Fibroblast of skin of left quadriceps (primary cell): Measurements from ENCODE around the gene SEMA4D.

ENCODE experiments used
- DNase-seq, 2 experiments: peaks; one replicate each; pipeline ENCODE4 v3.0.0-alpha.2; 2013; ENCODE audit warnings: low read depth in 2 of 2

SEMA4D gene

DNA sequence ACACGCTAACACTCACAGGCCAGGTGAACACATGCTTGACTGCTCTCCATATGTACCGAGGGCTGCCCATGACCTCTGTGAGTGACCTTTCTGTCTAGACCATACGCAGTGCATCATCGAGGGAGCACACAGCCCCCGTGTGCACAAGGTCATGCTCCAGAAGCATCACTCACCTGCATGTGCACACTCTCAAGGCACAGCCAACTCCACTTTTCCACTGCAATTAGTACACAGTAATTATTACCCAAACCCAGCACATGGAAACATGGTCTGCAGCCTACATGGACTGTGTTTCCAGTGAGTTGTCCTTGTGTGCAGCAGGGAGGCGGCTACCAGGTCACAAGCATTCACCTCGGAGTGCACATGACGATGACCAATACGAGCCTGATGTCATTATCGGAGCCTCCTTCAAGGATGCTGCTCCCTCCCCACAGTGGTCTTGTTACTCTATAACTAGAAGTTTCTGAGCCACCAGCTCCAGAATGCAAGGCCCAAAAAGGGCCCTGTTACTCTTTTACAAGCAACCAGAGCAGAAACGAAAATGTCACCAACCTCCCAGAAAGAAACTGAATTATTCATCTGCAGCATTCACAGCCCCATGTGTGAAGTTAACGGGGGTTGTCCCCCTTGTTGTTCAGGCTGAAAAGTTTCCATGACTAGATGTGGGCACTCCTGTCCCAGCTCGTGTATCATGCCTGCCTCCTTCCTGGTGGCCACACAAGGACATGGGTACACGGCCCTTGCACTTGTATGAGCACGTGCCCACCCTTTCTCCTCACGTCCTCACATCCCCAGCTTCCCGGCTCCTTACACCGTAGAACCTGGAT lies 31.2 kb downstream of the SEMA4D start:
- DNase-seq, result no peak

DNA sequence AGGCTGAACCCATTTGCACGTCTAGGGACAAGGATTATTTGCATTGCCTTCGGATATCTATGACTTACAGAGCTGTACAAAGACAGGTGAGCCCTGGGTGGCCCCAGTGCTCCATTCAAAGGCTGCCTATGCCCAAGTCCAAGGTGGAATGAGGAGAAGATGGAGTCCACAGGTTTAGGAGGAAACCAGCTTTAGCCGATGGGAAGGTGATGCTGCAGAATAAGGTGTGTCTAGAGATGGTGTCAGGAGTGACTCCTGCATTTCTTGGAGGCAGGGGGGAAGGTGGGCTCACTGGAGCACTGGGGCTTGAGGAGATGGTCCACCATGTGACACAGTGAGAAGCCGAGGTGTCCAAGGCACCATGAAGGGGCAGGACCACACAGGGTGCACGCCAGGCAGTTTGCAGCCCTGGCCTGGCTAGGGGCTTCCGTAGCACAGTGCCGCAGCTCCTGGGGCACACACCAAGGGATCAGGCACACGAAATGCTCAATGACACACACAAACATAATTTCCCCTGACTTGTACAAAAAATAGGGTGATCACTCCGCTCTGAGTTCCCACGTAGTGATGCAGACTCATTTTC lies 32.1 kb downstream of the SEMA4D start:
- DNase-seq, result no peak

DNA sequence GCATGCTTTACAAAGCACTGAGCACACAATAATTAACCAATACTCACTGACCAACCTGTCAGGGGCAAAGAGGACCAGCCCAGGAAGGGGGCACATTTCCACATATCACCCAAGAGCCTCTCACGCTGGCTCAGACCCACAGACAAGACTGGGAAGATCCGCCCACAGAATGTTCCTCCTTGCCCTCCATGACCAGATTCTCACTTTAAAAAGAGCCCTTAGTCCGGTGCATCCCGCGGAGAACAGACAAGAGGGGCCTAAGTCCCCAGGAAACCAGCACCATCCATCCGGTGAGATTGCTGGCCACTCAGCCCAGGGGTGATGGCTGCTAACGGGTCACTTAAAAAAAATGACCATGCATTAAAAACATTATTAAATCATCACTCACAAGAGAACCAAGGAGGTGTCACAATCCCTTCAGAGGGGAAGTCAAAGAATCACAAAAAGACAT lies 32.9 kb downstream of the SEMA4D start:
- no peak for DNase-seq

DNA sequence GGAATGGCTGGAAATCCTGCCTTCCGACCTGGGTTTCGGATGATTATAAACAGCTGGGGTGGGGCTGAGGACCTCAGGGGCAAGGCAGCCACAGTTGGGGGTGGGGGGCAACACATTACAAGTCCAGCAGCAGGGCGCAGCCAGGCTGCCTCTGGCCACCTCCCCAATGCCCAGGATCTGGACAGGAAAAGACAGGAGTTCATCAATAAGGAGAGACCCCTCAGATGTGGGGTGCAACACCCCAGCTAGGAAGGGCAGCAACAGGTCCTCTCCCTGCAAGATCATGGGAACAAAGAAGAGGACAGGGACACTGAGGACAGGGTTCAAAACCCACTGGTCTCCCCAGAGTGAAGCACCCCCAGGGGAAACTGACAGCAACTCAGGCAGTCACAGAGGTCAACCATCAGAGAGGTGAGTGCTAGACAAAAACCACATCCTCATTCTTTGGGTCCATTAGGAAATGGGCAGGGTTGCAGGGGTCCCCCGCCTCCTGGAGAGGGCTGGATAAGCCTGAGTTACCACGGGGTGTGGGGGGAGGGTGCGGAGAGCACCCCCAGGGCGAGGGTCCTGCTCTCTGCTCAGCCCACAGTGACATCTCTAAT lies 33.5 kb downstream of the SEMA4D start:
- no peak for DNase-seq

DNA sequence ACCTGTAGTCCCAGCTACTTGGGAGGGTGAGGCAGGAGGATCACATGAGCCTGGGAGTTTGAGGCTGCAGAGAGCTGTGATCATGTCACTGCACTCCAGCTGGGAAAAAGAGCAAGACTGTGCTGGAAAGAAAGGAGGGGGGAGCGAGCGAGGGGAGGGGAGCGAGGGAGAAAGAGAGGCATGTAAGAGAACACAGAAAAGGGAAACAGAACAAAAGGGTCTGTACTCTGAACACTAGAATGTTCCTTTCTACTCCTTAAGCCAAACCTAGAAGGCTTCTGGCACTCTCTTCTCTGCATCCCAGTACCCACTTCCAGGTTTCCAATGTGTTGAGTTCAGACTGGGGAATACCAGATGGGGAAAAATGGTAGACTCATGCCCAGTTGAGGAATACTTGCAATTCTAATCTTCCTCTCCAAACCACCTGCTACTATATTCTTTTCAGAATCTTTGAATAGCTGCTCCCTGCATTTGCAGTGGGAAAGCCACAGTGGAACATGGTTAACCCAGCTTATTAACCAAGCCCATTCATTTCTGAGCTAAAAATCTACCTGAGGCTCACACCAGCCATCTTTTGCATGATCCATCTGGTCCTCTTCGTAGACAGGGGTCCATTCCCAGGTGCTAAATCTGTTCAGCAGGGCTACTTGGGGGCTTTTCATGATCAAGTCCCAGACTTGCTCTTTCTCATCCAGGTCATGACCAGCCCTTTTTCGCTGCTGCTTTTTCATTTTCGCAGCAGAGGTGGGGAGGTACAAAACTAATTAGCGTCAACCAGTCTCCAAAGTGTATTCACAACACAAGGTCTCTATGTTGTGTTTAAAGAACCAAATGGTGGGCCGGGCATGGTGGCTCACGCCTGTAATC lies 34.9 kb downstream of the SEMA4D start:
- DNase-seq, result no peak

DNA sequence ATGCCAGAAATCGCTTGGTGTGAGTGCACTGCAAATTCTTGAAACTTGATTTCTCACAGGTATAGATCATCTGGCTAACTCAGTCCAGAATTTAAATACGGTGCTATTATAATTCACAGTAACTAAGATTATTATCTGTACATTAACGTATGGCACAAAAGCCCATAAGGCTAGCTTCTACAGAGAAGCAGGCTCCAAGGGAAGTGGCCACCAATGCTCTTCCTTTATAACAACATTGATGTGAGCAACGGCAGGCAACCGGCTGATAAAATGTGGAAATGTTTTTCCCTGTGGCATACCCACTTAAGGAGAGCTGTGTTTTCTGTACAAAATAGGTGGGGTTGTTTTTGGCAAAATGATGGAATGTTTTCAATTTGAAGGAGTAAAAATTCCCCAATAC lies 35.7 kb downstream of the SEMA4D start:
- DNase-seq, result no peak

DNA sequence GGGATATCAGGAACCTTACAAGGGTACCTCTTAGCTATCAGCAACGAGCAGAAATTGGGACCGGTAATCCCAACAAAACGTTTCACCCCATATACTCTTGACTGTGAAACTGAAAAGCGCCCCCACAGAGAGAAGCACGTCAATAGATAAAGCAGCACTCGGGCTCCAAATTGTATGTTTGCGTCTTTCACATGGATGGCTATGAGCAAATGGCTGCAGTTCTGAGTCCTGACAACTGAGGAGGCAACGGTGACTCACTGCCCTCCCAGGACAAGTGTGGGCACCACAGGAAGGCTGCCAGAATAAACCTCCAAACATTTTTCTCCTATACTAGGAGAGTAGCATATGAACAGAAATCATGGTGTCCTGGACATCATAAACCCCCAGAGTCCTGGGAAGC lies 36.6 kb downstream of the SEMA4D start:
- no peak for DNase-seq

DNA sequence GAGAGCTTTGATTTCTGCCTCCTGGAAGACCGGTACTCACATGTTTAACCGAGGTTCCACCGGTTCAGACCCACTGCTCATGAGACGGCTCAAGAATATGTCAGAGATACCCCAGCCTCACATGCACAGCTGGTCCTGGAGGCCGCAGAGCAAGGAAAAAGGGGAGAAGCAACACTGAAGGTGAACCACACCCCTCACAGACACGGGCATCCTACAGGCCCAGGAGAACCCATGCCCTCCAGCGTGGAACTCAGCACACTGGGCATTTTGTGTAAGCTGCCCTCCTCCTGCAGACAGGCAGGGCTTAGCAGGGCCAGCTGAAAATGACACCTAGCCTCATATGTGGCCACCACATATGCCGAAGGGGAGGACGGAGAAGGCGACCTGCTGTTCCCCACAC lies 37.4 kb downstream of the SEMA4D start:
- DNase-seq, result no peak

DNA sequence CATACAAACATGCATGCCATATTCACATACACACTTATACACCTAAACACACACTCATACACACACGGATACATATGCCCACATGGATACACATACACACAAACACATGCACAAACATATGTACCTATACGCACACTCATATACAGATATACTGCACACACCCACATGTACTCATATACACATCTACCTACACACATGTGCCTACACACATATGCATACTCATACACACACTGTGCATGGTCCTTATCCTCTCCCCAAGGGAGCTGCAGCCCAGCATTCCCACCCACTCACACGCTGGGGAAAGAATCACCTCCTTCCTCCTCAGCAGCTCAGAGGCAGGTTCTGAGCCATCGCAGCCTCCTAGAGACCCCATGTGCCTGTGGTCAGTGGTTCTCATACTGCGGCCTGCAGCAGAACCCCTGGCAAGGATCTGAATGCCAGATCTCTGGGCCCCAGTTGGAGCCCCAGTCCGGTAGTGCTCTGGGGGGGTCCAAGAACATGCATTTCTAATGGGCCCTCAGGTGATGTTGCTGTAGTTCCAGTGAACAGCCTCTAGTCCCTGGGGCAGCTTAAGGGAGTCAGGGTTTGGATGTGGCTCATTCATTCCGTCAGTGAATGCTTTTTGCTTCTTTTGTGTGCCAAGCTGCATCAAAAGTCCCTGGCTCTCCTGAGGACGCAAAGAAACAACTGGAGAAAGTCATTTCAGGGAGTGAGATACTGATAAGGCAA lies 39.0 kb downstream of the SEMA4D start:
- no peak for DNase-seq

DNA sequence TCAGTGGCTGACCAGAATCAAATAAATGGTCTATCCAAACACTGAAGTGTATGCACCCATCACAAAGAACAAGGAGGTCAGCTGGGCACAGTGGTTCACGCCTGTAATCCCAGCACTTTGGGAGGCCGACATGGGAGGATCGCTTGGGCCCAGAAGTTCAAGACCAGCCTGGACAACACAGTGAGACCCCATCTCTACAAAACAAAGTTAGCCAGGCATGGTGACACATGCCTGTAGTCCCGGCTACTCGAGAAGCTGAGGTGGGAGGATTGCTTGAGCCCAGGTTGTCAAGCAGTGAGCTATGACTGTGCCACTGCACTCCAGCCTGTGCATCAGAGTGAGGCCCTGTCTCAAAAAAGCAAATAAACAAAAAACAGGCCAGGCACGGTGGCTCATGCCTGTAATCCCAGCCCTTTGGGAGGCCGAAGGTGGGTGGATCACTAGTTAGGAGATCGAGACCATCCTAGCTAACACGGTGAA lies 40.5 kb downstream of the SEMA4D start:
- no peak for DNase-seq

DNA sequence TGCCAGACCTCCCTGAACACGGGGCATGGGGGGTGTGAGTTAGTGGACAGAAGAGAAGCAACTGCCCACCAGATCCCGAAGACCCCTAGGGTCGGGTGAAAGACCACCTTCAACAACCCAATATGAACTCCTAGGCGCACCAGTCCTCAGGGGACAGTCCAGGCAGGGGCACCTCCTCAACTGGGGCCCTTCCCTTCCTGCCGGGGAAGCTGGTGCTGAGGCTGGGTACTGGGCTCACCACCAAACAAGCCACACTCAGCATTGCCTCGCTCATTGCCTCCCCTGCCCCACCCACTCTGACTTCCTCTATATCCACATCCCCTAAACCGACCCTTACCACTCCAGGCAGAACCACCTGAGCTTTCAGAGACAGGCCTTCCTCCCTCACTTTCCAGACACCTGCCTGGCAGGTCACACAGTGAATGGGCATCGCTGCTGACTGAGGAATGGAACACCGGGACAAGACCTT lies 42.5 kb downstream of the SEMA4D start:
- DNase-seq, result no peak

DNA sequence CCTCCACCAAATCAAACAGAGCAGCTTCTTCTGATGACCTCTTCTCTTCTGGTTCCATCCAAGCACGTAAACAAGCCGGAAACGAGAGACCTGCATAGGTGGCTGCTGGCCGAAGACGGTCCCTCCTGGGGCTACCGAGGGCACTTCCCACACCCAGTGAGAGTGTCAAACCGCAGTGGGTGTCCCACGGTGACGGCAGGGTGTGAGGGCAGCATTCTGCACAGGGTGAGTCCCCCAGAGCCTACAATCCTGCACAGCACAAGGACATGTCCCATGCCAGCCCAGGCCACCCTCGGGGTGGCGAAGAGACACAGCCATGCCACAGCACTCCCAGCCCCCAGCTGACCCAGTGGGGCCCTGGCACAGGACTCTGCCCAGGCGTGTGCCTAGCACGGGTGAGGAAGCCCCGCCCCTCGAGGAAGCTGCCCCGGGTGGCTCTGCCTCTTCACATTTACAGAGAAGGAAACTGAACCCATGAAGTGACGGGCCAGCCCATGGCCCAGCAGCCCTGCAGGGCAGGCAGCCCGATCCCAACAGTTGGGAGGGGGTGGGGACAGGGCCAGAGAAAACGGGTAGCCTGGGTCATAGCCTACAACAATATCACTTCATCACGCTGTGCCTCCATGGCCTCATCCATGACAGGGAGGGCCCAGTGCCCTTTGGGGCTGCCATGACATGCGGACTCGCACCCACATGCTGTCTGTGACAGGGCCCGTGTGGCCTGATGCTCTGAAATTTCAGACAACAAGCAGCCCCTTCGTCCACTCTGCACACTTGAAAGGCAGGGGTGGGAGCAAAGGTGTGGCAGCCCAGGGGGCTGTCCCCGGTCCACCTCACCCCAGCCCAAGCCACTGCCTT lies 43.2 kb downstream of the SEMA4D start:
- DNase-seq, result no peak

DNA sequence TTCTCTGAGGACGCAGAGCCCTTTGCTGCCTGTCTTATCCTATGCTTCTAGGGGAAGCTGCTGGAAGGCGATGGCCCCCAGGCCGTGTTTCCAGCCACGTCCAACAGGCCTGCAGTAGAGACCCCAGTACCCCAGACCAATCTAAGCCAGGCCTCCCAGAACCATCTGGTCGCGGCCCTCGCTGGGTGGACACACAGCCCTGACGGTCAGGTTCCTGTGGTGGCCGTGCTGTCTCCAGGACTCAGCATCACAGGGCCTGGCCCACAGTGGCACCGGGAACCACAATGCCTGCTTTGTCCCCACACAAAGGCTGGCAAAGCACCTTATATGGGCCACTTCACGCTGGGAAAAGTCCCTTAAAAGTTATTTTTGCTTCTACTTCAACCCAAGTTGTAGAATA lies 44.5 kb downstream of the SEMA4D start:
- DNase-seq, result no peak

DNA sequence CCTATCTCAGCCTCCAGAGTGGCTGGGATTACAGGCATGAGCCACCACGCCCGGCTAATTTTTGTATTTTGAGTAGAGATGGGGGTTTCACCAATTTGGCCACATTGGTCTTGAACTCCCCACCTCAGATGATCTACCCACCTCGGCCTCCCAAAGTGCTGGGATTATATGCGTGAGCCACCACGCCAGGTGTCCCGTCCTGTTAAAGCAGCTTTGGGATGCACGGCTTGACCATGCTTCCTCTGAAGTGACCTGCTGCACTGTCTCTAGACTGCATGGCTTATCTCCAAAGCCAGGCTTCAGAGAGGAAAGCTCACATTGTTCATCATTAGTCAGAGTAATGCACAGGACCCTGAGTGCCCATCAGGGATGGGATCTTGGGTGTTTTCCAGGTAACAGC lies 45.4 kb downstream of the SEMA4D start:
- no peak for DNase-seq

DNA sequence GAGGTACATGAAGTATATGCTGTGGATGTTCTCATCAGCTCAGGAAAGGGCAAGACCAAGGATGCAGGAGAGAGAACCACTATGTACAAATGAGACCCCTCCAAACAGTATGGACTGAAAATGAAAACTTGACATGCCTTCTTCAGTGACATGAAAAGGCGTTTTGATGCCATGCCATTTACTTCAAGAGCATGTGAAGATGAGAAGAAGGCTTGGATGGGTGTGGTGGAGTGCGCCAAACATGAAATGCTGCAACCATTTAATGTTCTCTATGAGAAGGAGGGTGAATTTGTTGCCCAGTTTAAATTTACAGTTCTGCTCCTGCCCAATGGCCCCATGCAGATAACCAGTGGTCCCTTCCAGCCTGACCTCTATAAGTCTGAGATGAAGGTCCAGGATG lies 47.7 kb downstream of the SEMA4D start:
- DNase-seq, result no peak

DNA sequence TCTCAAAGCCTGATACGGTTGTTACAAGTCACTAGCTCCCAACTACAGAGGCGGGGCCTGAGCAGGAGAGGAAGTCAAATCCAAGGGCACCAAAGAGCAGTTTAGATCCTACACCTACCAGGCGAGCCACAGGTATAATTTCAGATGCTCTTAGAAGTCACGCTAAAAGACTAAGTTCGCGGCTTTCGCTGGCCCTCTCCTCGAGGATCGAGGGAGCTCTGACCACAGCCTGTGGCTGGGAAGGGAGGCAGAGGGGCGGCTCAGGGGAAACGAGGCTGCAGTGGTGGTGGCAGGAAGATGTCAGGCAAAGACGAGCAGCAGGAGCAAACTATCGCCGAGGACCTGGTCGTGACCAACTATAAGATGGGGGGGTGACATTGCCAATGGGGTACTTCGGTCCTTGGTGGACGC lies 48.6 kb downstream of the SEMA4D start:
- no peak for DNase-seq

DNA sequence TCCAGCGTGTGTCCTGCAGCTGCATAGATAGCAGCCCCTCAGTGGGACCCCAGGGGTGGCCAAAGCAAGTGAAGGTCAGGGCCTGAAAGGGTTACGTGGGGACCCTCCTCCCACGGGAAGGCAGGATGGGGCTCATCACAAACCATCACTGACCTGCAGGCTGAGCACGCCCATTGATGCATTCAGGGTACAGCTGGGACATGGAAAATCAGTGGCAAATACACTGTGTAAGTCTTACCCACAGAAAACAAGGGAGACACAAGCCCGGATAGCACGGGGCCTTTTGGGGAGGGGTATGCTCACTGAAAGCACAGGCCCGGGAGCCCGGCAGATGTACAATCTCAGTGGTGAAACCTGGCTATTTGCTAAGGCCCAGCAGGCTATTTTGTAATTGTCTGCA lies 49.1 kb downstream of the SEMA4D start:
- DNase-seq, result no peak

DNA sequence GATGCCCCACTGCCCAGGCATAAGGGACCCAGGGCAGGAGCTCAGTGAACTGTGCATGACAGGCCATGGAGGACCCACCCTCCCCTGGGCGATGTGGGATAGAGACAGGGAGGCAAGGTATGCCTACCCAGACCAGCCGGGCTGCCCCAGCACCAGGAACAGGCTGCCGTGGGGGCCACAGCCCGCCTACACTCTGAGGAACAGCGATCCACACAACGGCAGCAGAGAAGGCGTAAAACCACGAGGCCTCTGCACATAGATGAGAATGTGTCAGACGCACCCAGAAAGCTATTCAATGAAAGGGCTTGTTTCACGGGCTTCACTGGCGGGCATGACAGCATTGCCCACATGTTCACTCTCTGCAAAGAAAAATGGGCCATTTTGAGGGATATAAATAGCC lies 49.5 kb downstream of the SEMA4D start:
- DNase-seq, result no peak

DNA sequence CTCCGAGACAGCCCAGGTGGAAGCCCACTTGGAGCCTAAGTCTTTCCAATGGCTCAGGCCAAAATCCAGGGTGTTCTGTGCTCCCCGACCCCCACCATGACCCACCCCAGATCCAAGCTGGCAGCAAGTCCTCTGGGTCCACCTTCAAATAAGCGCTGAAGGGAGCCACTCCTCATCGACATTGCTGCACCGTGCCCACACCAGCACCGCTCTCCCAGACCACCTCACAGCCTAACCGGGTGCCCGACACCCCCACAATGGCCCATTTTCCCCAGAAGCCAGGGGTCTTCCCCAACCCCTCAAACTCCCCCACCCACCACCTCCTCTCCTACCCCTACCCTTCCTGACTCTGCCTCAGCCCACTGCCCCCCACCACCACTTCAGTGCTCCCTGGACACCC lies 50.5 kb downstream of the SEMA4D start:
- DNase-seq, result no peak

DNA sequence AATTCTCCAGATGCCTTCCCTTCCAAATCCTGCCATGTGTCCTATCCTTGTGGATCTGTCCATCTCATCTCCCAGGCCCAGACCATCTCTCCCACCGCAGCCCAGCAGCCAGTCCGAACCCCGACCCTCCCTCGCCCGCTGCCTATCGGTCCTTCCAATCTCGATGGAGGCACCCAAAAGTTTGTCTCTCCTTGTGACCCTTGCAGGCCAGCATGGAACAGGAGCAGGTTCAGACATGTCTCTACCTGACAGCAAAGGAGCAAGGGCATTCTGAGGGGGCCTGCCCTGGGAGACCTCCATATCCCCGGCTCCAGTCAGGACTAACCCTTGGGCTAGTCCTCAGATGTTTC lies 51.0 kb downstream of the SEMA4D start:
- DNase-seq, result no peak
